GM18909 (cell line): ENCODE measurements around the gene IL12RB1.
A peak's percentile ranks its signal among the peaks of the same experiment; 100 is the strongest.

Experiments
- ATAC-seq: cut with Tn5 transposase; IDR thresholded peaks from one replicate; pipeline ENCODE4 v1.9.1; 2021; ENCODE audit warnings: mild to moderate bottlenecking; ENCODE audit not compliant: unreplicated experiment, poor library complexity

Gene IL12RB1

DNA sequence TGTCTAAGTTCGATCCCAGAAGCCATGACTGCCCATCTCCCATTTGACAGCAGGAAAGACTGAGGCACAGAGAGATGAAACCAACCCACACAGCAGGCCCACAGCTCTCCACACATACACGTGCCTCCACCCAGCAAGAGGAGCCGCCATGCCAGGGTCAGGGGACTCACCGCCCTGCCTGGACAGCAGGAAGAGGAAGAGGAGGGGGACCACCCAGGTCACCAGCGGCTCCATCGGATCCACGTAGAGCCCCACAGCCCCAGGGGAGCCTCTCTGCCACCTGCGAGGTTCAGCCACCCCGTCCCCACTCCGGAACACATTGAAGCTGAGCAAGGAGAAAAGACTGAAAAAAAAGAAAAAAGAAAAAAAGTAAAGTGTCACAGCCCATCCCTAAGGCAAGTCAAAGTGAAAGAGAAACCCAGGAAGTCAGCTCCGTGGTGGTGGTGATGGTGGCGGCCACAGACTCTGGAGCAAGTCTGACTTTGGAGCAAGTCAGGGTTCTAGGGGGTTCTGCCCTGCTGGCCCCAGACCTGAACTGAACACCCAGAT, at the start of gene IL12RB1:
Gene IL12RB1, minus strand, starts transcription at position 345 of the 549 bp plus-strand sequence. Its CDS starts 111 bp downstream, at position 234.
- no peak for ATAC-seq

GRCh38 chr19:18135712-18136584, 49.2 kb upstream of the IL12RB1 start:
- no peak for ATAC-seq

DNA sequence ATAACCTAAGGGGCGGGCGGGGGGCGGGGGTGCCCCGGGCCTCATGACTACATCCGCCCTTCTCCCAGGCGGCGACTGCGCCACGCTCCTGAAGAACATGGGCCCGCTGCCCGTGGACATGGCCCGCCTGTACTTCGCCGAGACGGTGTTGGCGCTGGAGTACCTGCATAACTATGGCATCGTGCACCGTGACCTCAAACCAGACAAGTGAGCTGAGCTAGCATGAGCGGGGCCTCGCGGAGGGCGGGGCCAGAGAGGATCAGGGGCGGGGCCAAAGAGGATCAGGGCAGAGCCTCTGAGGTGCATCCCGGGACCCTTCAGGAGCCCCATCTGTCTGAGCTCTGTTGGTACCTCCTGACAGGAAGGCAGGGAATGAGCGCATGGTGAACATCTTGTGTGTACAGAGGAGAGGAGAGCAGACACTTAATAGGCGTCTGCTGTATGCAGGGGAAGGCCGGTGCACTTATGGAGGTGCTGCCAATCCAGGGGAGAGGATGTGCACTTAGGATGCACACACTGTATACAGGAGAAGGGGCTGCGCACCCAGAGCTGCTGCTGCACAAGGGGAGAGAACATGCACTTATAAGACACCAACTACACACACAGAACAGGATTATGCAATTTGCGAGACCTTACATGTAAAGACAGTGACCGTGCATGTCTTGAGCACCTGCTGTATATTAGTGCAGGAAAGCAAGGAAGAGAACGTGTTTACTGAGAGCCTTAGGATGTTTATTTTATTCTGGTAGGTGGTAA, 45.3 kb upstream of the IL12RB1 start:
- no peak for ATAC-seq

- ATAC-seq, result no peak
These were observed 43.9 kb upstream of the IL12RB1 start for GRCh38 chr19:18130523-18131242.

GRCh38 chr19:18128805-18129204, 42.1 kb upstream of the IL12RB1 start:
- no peak for ATAC-seq

GRCh38 chr19:18128044-18128443, 41.3 kb upstream of the IL12RB1 start:
- ATAC-seq, result no peak

DNA sequence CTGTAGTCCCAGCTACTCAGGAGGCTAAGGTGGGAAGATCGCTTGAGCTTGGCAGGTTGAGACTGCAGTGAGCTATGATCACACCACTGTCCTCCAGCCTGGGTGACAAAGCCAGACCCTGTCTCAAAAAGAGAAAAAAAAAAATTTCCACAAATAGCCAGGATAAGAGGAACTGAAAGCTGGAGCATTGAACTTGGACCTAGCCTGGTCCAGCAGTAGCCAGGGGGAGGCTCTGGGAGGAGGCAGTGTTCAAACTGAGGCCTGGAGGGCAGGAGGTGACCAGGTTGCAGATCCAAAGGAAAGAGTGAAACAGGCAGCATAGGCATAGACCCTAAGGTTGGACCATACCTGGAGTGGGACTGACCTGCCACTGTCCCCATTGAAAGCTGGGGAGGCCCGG, 39.4 kb upstream of the IL12RB1 start:
- no peak for ATAC-seq

DNA sequence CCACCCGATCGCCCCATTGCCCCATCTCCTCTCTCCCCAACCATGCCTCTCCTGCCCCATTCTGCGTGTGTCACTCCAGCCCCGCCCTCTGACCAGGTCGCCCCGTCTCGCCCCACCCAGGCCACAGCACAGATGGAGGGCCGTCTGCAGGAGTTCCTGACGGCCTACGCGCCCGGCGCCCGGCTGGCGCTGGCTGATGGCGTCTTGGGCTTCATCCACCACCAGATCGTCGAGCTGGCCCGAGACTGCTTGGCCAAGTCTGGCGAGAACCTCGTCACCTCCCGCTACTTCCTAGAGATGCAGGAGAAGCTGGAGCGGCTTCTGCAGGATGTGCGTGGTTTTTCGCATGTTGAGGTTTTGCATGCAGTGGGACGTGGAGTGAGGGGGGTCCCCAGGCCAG, 37.1 kb upstream of the IL12RB1 start:
- ATAC-seq, result no peak

GRCh38 chr19:18122860-18123795, 36.4 kb upstream of the IL12RB1 start:
- ATAC-seq, result no peak

DNA sequence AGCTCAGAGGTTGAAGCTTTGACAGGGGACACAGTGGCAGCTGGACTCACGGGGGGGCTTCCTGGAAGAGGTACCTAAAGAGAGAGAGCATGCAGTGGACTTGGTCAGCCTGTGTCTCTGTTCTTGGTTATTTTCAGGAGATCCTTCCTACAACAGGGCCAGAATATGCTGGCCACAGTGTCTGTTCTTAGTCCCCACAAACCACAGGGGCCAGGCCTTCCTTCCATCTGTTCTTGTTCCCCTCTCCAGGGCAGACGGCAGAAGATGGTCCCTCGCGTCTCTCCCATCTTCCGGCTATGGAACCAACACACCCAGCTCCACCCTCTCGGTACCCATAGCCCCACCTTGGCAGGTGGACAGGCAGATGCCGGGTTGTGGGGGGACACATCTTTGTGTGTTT, 35.7 kb upstream of the IL12RB1 start:
- ATAC-seq, result no peak

- ATAC-seq, result no peak
These were observed 34.4 kb upstream of the IL12RB1 start for GRCh38 chr19:18121166-18121565.

GRCh38 chr19:18120127-18120526, 33.4 kb upstream of the IL12RB1 start:
- ATAC-seq, result no peak

DNA sequence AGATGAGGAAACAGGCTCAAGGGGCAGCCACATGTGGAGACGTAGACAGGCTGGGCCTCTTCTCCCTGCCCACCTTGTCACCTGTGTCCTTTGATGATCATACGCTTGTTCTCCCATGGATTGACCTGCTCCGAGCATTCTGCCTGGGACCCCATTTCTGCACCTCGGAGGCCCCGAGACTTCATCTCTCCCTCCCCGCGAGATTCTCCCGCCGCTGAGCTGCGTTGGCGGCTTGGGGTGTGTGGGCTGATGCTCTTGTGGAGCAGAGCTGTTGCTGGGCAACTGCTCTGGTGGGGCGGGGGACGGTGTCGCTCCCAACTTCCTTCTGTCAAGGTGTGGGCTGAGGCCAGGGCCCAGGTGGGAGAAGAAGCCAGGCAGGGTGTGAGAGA, 33.0 kb upstream of the IL12RB1 start:
- no peak for ATAC-seq

DNA sequence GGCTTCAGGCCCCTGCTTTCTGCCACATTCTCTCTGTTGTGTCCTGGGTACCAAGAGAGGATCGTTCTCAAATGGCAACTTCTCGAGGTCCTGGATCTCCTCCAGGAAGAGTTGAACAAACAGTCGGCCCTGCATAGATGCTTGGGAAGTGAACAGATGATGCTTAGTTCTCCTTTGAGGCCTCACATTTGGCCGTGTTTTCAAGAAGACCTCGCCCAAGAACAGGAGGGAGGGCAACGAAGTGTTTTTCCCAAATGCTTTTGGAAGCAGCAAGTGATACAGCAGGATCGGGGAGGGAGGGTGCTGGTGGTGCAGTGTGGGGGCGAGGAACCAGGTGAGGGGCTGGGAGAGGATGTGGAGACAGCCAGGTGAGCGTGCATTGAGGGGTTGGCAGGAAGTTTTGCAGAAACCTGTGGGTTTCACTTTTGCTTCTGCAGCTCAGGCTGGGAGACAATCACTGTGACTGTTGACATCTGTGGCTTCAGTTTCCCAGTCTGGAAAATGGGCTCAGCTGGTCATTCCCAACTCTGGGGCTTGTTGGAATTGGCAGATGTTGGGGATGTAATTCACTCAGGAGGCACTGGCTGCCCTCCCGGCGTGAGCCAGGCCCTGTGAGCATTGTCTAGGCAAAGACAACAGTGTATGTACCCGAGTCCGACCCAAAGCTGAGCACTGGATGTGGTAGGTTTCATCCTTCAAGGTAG, 32.4 kb upstream of the IL12RB1 start:
- no peak for ATAC-seq

DNA sequence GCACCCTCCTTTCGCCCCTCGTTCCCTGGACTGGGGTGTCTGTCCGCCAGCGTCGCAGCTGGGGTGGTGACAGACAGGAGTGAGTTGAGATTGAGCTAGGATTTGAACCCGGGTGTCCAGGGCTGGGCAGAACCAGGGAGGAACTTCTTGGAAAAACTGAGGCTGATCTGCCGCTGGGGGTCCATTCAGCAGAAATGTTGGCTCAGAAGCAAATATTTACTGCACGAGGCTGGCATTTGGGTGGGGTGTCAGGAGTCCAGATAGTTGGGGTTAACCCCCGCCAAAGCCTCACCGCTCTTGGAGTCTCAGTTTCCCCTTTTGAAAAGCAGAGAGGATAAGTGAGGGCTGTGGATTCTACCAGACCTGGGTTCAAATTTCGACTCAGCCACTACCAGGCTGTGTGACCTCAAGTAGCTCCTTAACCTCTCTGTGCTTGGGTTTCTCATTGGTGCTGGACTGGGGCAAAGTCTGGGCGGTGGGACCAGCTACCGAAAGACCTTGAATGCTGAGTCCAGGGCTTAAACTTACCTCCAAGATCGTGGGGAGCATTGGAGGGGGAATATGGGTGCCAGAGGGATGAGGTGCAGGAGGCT, 31.8 kb upstream of the IL12RB1 start:
- no peak for ATAC-seq

- peak; percentile 88 for ATAC-seq
These were observed 31.1 kb upstream of the IL12RB1 start for GRCh38 chr19:18117692-18118378.

DNA sequence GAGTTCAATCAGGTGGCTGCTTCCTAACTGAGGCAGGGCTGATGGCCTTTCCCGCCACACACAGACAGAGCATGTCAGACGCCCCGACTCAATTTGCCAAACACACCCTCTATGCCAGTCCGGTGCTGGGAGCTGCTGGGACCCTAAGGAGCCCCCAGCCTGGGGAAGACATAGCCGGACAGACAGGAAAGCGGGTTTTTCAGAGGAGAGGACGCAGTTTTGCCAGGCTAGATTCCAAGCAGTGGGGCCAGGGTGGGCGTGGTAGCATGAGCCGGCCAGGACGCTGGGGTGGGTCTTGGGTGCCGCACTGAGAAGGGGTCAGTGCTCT, 30.6 kb upstream of the IL12RB1 start:
- no peak for ATAC-seq

DNA sequence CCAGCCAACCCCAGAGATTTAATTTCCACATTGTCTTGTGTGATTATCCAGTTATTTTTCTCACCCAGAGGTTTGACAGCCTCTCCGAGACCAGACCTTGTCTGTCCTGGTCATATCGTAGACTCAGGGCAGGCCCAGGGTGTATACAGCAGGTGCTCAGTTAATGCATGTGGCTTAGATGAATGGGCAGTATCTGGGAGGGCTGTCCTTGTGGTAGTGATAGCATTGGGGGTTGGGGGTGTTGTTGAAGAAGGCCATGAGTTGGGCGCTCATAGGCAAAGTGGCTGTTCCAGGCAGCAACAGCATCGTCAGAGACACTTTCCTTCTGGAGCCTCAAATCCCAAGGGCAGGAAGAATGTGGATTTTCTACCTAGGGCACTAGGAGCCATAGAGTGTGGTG, 27.7 kb upstream of the IL12RB1 start:
- ATAC-seq, result no peak
